GM20000 (cell line): Measurements from ENCODE around the gene SGPP1.
"Not testable (repeated sequence)": the region's sequence is repeated elsewhere in the genome, so short reads cannot be mapped to it uniquely, and the experiment has no call there.

Source experiments
- DNase-seq: peaks from one replicate; pipeline ENCODE4 v3.0.0; 2012; ENCODE audit warnings: low spot score
- CTCF ChIP-seq: IDR thresholded peaks from 2 replicates; pipeline ENCODE4 v1.5.1; 2012; ENCODE audit warnings: mild to moderate bottlenecking, control low read depth; ENCODE audit errors: extremely low read depth, missing control alignments

Gene SGPP1

GRCh38 chr14:63709589-63709988, 18.3 kb downstream of the SGPP1 start:
- TF ChIP-seq CTCF = no peak
- no peak for DNase-seq

GRCh38 chr14:63707216-63707615, 20.6 kb downstream of the SGPP1 start:
- no peak for DNase-seq
- TF ChIP-seq CTCF = no peak

- TF ChIP-seq CTCF = no peak
- no peak for DNase-seq
Measured at GRCh38 chr14:63705561-63706070, 22.2 kb downstream of the SGPP1 start.

GRCh38 chr14:63702530-63702929, 25.3 kb downstream of the SGPP1 start:
- DNase-seq = not testable (repeated sequence)

GRCh38 chr14:63701606-63702299, 26.1 kb downstream of the SGPP1 start:
- TF ChIP-seq CTCF = no peak
- DNase-seq = no peak

- DNase-seq = no peak
- TF ChIP-seq CTCF = no peak
Measured at GRCh38 chr14:63692310-63693020, 35.4 kb downstream of the SGPP1 start.

- no peak for TF ChIP-seq CTCF
- no peak for DNase-seq
Measured at GRCh38 chr14:63689132-63689531, 38.7 kb downstream of the SGPP1 start.
